Hippocampal formation (tissue), 2 donors: Measurements from ENCODE around the gene TMEM214.

Experiments
- DNase-seq, 2 donors: peaks; one replicate each; lab custom pipeline; 2025; lab: John Stamatoyannopoulos, UW

TMEM214 gene

GRCh38 chr2:27040282-27040681 is 7.5 kb downstream of the TMEM214 start:
- no peak for DNase-seq

- no peak for DNase-seq
These were observed 9.0 kb downstream of the TMEM214 start for GRCh38 chr2:27041752-27042151.

GRCh38 chr2:27042159-27042661 is 9.4 kb downstream of the TMEM214 start:
- DNase-seq: no peak

- no peak for DNase-seq
These were observed 10.3 kb downstream of the TMEM214 start for GRCh38 chr2:27042985-27043634.

- DNase-seq: no peak
These were observed 16.9 kb downstream of the TMEM214 start for GRCh38 chr2:27049422-27050280.

GRCh38 chr2:27050281-27050995 is 17.7 kb downstream of the TMEM214 start:
- DNase-seq: peak; percentile 86 to 90

GRCh38 chr2:27050996-27051901 is 18.5 kb downstream of the TMEM214 start, which contains the start of gene AGBL5:
Gene AGBL5, plus strand, starts transcription at chr2:27051668. Its CDS starts 1,291 bp downstream, at chr2:27052959.
- peak; percentile 83 to 86 for DNase-seq

- no peak for DNase-seq
These were observed 19.3 kb downstream of the TMEM214 start for GRCh38 chr2:27051902-27052645.

GRCh38 chr2:27053321-27053720 is 20.6 kb downstream of the TMEM214 start:
- DNase-seq: no peak

GRCh38 chr2:27053776-27054175 is 21.0 kb downstream of the TMEM214 start:
- no peak for DNase-seq

GRCh38 chr2:27054721-27055120 is 22.0 kb downstream of the TMEM214 start:
- no peak for DNase-seq

- DNase-seq: no peak
These were observed 24.4 kb downstream of the TMEM214 start for GRCh38 chr2:27057184-27057583.

GRCh38 chr2:27058210-27058609 is 25.4 kb downstream of the TMEM214 start:
- DNase-seq: no peak

- DNase-seq: no peak
These were observed 26.5 kb downstream of the TMEM214 start for GRCh38 chr2:27059141-27059820.

GRCh38 chr2:27060323-27060722 is 27.6 kb downstream of the TMEM214 start:
- no peak for DNase-seq

GRCh38 chr2:27065128-27065527 is 32.4 kb downstream of the TMEM214 start:
- no peak for DNase-seq

GRCh38 chr2:27067385-27067784 is 34.6 kb downstream of the TMEM214 start:
- no peak for DNase-seq

- no peak for DNase-seq
These were observed 36.7 kb downstream of the TMEM214 start for GRCh38 chr2:27069436-27069835.

GRCh38 chr2:27069961-27070618 is 37.3 kb downstream of the TMEM214 start:
- DNase-seq: no peak
